ENCODE measurements around the gene DTX3L.
"Not testable (repeated sequence)": the region's sequence is repeated elsewhere in the genome, so short reads cannot be mapped to it uniquely, and the experiment has no call there.

The DTX3L gene

DNA sequence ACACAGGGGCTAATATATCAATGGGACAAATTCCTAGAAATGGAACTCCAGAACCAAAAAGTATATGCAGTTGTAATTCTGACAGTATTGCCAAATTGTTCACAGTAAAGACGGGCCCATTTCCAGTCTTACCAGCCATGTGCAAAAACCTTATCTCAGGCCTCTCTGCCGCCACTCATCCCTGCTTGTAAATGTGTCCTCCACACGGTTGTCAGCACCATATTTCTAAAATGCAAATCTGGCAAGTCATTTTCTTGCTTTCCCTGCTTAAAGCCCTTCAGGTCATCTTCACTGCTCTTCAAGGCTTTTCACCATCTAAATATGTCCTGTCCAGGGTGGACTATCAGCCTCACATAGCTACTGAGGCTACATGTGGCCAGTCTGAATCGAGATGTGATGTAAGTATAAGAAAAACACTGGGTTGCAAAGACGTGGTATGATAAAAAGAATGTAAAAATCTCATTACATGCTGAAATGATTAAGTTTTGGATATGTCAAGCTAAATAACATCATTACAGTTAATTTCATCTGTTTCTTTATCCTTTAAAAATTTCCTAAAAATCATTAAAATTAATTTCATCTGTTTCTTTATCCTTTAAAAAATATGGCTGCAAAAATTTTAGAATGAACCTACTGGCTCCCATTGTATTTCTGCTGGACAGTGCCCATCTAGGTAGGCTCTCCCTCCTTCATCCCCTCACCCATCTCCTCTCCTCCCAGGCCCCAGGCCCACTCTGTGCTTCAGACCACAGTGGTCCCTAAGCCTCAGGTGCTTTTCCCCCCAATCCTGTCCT lies 1.0 kb upstream of the DTX3L start:
- DNase-seq: no peak

DNA sequence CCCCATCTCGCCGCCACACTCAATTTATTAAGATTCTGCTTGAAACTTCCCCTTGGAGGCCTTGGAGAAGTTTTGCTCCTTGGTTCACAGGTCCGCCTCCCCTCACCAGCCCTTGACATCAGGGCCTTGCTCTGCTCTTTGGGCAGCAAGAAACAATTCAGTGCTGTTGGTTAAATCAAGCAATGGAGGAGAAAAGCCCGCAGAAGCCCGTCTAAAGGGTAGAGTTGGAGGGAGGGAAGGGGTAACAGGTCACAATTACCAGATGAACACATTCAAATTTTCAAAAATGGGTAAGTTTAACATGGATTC lies 467 bp upstream of the DTX3L start:
- no peak for DNase-seq

DNA sequence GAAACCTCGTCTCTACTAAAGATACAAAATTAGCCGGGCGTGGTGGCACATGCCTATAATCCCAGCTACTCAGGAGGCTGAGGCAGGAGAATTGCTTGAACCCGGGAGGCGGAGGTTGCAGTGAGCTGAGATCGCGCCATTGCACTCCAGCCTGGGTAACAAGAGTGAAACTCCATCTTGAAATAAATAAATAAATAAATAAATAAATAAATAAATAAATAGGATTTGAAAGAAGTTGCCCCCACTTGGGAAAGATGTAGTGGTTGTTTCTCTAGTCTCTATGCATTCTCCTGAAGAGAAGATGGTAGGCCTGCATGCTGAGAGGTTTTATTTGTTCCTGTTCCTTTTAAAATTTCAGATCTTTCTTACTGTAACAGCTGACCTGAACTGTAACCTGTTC lies 4.0 kb downstream of the DTX3L start:
- DNase-seq: not testable (repeated sequence)

DNA sequence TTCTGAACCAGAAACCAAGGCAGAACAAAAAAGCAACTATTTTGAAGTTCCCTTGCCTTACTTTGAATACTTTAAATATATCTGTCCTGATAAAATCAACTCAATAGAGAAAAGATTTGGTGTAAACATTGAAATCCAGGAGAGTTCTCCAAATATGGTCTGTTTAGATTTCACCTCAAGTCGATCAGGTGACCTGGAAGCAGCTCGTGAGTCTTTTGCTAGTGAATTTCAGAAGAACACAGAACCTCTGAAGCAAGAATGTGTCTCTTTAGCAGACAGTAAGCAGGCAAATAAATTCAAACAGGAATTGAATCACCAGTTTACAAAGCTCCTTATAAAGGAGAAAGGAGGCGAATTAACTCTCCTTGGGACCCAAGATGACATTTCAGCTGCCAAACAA lies 4.6 kb downstream of the DTX3L start:
- DNase-seq: no peak

DNA sequence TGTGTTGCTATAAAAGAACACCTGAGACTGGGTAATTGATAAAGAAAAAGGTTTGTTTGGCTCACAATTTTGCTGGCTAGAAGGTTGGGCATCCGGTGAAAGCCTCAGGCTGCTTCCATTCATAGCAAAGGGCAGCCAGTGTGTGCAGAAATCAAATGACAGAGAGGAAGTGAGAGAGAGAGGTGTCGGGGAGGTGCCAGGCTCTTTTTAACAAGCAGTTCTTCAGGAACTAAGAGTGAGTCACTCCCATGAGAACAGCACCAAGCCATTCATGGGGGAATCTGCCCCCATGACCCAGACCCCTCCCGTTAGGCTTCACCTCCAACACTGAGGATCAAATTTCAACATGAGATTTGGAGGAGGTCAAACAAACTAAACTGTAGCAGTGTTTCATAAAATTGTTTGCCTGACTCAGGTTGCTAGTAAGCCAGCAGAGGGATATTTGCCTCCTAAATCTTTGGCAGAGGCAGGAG lies 8.8 kb downstream of the DTX3L start:
- DNase-seq: peak; percentile 18

DNA sequence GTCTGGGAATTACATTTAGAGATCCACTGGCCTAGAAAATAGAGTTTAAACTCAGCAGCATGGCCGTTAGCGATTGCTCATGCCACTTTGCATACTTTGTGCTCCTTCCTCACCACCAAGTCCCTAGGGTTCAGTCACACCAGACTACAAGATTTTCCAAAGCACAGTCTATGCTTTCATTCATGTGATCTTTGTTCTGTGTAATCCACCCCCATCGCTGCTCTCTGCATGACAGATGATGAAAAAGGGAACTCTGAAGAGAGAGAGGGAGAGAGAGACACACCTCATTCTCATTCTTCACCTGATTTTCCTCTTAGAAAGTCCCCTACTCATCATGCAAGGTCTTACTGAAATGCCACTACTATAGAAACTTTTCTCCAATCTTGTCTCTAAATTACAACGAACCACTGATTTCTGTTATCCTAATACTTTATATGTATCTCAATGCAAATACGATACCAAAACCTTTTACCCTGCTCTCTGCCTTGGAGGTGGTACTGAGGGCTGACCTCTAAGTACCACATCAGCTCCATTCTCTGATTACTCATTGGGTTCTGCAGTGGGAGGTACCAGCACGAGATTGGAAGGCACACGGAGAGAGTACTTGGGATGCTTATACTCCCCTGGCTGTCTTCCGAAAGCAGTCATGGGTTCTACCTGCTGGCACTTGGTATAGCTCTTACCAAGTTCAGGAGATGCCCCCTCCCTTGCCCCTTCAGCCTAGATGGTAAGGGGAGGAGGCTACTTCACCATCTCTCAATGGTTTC lies 12.2 kb downstream of the DTX3L start:
- DNase-seq: no peak

DNA sequence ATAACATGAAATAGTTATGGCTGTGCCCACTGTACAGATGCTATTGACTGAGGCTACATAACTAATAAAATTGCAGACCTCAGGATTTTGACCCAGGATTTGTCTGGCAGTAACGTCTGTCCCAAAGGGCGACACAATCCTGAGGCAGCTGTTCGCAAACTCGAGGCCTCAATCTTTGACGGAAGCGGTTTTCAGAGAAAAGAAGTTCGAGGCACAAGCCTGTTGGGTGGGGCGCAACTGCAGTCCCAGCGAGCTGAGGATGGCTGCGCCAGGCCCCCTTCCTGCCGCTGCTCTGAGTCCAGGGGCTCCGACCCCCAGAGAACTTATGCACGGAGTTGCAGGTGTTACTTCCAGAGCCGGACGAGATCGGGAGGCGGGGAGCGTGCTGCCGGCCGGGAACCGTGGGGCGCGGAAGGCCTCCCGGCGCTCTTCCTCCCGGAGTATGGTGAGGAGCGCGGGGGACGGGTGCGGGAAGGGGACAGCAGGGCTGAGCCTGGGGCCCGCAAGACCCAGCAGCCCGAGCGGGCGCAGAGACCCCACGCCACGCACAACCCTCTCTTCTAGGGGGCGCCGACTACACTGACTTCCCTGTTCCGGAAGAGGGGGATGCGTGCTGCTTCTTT lies 13.4 kb downstream of the DTX3L start, which contains the start of gene PARP15:
PARP15 (plus strand) TSS at position 242 of the 623 bp plus-strand sequence; CDS start at position 260, 18 bp downstream.
- DNase-seq: no peak

DNA sequence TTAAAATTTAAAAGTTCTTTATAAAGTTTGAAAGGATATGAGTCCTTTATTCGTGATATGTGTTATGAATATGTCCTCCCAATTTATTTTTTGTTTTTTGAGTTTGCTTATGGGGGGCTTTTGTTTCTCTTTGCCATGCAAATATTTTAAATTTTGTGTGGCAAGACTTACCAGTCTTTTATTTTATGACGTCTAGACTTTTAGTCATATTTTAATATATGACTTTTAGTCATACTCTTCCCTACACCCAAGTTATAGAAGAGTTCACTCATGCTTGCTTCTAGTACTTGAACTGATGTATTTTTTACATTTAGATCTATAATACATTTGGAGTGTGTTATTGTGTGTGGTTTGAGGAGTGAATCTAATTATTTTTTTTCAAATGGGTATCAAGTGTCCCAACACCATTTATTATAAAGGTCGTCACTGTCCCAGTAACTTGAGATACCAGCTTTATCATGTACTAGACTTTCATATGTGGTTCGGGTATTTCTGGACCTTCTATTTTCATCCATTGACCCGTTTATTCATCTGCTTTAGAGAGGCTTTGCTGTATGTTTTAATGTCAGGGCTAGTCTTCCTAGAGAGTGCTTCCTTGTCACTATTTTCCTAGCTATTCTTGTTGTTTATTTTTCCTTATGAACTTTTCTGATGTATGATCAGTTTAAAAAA lies 14.1 kb downstream of the DTX3L start:
- DNase-seq: no peak

DNA sequence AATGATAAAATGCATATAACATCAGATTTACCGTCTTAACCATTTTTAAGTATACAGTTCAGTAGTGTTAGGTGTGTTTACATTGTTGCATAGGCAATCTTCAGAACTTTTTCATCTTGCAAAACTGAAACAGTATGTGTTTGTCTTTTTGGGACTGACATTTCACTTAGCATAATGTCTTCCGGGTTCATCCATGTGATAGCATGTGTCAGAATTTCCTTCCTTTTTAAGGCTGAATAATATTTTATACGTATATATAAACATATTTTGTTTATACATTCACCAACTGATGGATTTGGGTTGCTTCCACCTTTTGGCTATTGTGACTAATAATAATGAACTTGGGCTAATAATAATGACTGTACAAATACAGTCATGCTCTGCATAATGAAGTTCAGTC lies 16.3 kb downstream of the DTX3L start:
- no peak for DNase-seq

DNA sequence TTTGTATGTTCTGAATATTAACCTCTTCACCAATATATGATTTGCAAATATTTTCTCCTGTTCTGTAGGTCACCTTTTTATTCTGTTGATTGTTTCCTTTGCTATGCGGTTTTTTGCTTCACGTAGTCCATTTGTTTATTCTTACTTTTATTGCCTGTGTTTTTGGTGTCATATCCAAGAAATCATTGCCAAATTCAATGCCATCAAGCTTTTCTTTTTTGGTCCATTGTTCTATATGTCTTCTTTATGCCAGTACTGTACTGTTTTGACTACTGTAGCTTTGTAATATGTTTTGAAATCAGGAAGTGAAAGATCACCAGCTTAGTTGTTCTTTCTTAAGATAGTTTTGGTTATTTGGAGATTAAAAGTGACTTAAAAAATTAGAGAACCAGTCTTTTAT lies 17.5 kb downstream of the DTX3L start:
- no peak for DNase-seq

DNA sequence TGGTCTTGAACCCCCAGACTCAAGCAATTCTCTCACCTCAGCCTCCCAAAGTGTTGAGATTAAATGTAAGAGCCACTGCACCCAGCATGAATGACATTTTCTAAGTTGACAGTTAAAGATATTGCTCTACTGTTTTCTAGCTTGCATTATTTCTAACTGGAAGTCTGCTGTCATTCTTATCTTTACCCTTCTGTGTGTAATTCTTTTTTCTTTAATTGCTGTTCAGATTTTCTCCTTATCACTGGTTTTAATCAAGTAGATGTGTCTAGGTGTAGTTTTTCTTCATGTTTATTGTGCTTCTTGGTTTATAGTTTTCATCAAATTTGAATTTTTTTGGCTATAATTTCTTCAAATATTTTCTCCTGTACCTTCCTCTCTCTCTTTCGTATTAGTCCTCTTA lies 18.3 kb downstream of the DTX3L start:
- no peak for DNase-seq

DNA sequence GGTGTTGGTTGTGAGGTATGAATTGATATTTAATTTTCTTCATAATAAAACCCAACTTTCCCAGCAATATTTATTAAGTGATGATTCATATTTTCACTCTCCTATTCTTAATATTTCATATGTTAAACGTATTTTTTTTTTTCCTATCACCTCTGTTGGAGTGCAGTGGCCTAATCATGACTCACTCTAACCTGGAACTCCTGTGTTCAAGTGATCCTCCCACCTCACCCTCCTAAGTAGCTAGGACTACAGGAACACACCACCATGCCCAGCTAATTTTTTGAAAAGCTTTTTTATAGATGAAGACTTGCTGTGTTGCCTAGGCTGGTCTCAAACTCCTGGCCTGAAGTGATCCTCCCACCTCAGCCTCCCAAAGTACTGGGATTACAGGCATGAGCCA lies 22.0 kb downstream of the DTX3L start:
- no peak for DNase-seq

DNA sequence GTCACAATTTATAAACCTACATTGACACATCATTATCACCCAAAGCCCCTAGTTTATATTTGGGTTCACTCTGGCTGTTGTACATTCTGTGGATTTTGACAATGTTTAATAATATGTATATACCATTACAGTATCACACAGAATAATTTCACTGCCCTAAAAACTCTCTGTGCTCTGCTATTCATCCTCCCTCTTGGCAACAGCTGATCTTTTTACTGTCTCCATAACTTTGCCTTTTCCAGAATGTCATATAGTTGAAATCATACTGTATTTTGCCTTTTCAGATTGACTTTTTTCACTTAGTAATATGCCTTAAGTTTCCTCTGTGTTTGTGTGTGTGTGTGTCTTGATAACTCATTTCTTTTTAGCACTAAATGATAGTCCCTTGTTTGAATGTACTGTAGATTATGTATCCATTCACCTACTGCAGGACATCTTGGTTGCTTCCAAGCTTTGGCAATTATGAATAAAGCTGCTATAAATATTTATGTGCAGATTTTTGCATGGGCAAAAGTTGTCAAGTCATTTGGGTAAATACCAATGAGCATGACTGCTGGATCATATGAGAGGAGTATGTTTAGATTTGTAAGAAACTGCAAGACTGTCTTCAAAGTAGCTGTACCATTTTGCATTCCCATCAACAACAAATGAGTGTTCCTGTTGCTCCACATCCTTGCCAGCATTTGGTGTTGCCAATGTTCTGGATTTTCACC lies 22.8 kb downstream of the DTX3L start:
- no peak for DNase-seq

DNA sequence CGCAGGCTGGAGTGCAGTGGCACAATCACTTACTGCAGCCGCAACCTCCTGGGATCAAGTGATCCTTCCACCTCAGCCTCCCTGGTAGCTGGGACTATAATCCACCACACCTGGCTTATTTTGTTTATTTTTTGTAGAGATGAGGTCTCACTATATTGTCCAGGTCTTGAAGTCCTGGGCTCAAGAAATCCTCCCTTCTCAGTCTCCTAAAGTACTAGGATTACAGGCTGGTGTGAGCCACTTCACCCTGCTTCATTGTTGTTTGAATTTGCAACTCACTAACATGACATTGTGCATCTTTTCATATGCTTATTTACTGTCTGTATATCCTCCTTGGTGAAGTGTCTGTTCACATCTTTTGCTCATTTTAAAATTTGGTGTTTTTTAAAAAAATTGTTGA lies 23.4 kb downstream of the DTX3L start:
- no peak for DNase-seq

DNA sequence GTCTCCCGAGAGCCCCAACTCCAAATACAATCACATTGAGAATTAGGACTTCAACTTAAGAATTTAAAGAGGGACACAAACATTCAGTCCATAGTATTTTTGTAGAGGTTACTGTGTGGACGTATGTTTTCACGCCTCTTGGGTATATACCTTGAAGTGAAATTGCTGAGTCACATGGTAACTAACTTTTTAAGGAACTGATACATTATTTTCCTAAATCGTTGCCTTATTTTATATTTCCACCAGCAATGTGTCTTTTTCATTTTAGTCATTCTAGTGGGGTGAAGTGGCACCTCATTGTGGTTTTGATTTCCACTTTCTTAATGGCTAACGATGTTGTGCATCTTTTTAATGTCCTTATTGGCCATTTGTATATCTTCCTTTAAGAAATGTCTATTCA lies 25.2 kb downstream of the DTX3L start:
- no peak for DNase-seq

DNA sequence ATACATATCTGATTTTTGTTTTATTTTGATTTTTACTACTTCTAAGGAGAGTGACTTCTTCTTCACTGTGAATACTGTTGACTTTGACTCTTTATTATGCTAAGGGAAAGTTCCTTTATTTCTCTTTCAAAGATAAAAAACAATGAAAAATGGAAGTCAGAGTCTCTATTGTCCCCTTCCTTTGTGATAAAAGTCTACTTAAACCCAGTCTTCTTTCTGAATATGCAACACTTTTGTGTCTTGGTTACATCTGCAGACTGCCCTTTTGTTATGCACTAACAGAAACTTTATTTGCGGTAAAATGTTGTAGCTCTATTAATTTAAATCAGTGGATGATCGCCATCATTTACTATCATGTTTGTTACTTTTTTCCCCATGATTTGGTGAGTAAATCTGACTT lies 26.5 kb downstream of the DTX3L start:
- no peak for DNase-seq

DNA sequence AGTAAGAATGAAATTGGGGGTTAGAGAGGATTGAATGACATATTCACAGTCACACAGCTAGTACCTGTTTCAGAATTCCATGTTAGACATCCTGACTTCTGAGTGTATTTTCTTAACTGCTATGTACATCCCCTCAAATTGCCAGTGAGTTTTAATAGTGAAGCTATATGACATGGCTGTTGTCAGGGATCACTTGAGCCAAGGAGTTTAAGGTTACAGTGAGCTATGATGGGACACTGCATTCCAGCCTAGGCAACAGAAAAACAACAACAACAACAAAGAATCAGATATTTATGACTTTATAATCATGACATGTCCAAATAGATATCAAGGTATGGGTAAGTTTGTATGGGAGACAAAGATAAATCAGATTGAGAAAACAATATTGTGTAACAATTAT lies 29.9 kb downstream of the DTX3L start:
- DNase-seq: no peak

DNA sequence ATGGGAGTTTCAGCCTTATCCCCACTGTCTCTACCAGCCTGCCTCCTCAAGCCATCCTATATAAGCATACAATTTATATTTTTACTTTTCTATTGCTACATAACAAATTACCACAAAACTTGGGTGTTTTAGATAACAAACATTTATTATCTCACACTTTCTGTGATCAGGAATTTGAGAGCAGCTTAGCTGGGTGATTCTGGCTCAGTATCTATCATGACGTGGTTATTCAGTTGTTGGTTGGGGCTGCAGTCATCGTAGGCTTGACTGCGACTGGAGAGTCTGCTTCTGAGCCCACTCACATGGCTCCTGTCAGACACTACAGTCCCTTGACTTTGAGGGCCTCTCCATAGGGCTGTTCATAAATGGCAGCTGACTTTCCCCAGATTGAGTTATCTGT lies 34.0 kb downstream of the DTX3L start:
- DNase-seq: no peak

DNA sequence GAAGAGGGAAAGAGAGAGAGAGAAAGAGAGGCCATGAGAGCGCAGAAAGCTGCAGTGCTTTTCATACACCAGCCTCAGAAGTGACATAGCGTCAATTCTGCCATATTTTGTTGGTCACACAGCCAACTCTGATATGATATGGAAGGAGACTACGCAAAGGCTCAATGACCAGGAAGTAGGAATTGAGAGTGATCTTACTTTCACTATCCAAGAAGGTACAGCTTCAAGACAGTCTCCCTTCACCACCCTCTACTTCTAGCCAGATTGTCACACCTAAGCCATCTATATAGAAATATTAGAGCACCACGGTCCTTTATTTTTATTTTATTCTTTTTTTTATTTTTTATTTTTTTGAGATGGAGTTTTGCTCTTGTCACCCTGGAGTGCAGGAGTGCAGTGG lies 34.4 kb downstream of the DTX3L start:
- DNase-seq: no peak

DNA sequence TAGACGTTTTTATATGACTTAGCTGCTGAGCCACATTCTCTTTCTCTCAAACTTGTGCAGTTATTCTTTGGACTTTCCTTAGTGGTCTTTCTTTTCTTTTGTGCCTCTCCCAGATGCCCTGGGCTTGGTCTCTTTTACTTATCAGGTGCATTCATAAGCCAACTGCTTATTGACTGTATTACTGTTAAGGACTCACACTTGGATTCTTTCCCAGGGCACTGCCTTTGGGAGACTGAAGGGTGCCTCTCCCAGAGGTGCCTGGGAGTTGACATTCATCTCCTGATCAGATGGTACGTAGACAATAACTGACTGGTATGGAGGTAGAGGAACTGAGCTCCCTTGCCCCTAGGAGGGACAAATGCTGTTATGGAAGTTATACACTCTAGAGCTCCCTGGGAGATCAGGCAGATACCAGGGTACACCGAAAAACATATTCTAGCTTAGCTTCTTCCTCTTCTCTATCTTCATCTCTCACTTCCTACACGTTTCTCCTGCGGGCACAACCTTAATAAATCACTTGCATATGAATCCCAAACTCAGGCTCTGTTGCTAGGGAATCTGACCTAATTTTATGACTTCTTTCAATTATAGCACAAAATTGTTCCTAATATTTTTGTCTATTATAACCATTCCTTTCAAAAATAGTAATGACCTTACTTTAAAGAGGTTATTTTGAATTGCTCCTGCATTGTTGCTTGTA lies 38.0 kb downstream of the DTX3L start:
- DNase-seq: no peak

DNA sequence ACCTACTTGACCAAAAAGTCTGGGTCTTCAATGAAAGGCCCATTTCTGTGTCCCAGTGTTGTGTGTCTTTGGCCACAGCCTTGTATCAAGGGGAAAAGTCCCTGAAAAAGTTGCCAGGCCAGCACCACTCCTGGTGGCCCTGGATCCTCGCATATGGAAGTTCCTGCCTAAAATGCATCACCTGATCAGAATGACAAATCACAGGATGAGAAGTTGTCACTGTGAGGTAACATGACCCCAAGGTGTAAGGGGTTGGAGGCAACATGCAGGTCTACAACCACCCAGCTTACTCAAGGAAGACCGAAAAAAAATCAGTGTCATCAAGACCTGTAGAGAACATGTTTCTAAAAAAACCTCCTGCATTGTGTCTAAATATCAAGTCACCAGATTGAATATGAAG lies 38.9 kb downstream of the DTX3L start:
- no peak for DNase-seq

DNA sequence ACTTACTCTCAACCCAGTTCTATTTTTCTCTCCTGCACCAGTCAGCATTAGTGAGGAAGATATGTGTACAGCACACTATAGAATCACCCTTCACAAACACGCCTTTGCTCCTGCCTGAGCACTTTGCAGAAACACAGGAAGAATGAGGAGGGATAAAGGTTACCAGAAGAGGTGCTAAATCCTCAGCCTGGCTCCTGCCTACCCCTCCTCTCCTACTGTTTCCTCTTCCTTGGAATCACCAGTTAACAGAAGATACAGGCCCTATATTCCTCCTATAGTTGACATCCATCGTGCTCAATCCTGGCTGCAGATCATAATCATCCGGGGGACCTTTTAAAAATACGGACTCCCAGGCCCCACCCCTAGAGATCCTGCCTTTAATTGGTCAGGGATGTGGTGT lies 42.2 kb downstream of the DTX3L start:
- DNase-seq: no peak

Measured in SIG-M5 (cell line).